Keratinocyte (primary cell): ENCODE measurements around the gene ANGEL2. TPM values are rescaled to one million over a fixed set of nuclear protein-coding genes. Genes with fewer than 3 reads are reported as not detected.

Experiments
- DNase-seq: peaks from one replicate; pipeline ENCODE4 v3.0.0-alpha.2; 2011; ENCODE audit warnings: low read depth, missing footprints, low spot score
- FAIRE-seq: peaks from 2 replicates; lab custom pipeline; 2011; peaks lifted over from hg19 to GRCh38; lab: Jason Lieb, UNC
- H2AFZ ChIP-seq: 2 replicates; pipeline ENCODE4 v1.6.0; 2012; ENCODE audit warnings: low read length, control low read depth, inconsistent platforms; ENCODE audit not compliant: control insufficient read depth
- H3K27ac ChIP-seq: 2 replicates; pipeline ENCODE4 v1.5.1; 2011; ENCODE audit warnings: low read length; ENCODE audit not compliant: control insufficient read depth, insufficient read depth
- H3K27me3 ChIP-seq: 3 replicates; pipeline ENCODE4 v1.6.0; 2011; ENCODE audit warnings: low read length; ENCODE audit not compliant: control insufficient read depth, insufficient read depth; ENCODE audit errors: extremely low read depth
- H3K36me3 ChIP-seq, 2 experiments: 2 replicates in 1 of 2; 3 replicates in 1 of 2; pipeline ENCODE4 v1.5.1; 2011; ENCODE audit warnings: low read length in 2 of 2, mild to moderate bottlenecking in 1 of 2; ENCODE audit not compliant: control insufficient read depth in 2 of 2, insufficient read depth in 2 of 2; ENCODE audit errors: extremely low read depth in 1 of 2
- H3K4me1 ChIP-seq: 3 replicates; pipeline ENCODE4 v1.5.1; 2011; ENCODE audit warnings: low read length; ENCODE audit not compliant: control insufficient read depth, insufficient read depth; ENCODE audit errors: extremely low read depth
- H3K4me2 ChIP-seq: 3 replicates; pipeline ENCODE4 v1.6.0; 2011; ENCODE audit warnings: low read depth, low read length; ENCODE audit not compliant: control insufficient read depth, insufficient read depth; ENCODE audit errors: extremely low read depth
- H3K4me3 ChIP-seq, 3 experiments: fragments of 200-600 bp in 1 of 3; sonication (generic) in 1 of 3; 2 replicates in 2 of 3; 3 replicates in 1 of 3; pipeline ENCODE4 v1.5.1; 2011 to 2016; ENCODE audit warnings: low read length in 3 of 3, mild to moderate bottlenecking in 3 of 3, control low read depth in 2 of 3, inconsistent platforms in 1 of 3, low read depth in 1 of 3, mixed read lengths in 1 of 3, mixed run types in 1 of 3, moderate library complexity in 1 of 3; ENCODE audit not compliant: control insufficient read depth in 2 of 3, insufficient read depth in 2 of 3; ENCODE audit errors: extremely low read depth in 1 of 3
- H3K79me2 ChIP-seq: 2 replicates; pipeline ENCODE4 v1.6.0; 2012; ENCODE audit warnings: low read length; ENCODE audit not compliant: control insufficient read depth, insufficient read depth
- H3K9ac ChIP-seq: 3 replicates; pipeline ENCODE4 v1.6.0; 2011; ENCODE audit warnings: low read length; ENCODE audit not compliant: control insufficient read depth, insufficient read depth; ENCODE audit errors: extremely low read depth
- H3K9me1 ChIP-seq: 3 replicates; pipeline ENCODE4 v1.6.0; 2011; ENCODE audit warnings: low read length; ENCODE audit not compliant: control insufficient read depth, insufficient read depth; ENCODE audit errors: extremely low read depth
- H3K9me3 ChIP-seq: 2 replicates; pipeline ENCODE4 v1.5.1; 2012; ENCODE audit warnings: low read depth, low read length; ENCODE audit not compliant: control insufficient read depth
- H4K20me1 ChIP-seq: 3 replicates; pipeline ENCODE4 v1.6.0; 2011; ENCODE audit warnings: low read length; ENCODE audit not compliant: control insufficient read depth, insufficient read depth; ENCODE audit errors: extremely low read depth
- CTCF ChIP-seq, 3 experiments: IDR thresholded peaks in 1 of 3; conservative IDR thresholded peaks in 1 of 3; optimal IDR thresholded peaks in 1 of 3; 2 replicates in 2 of 3; 3 replicates in 1 of 3; pipeline versions ENCODE3 to v1.5.1; 2011; ENCODE audit warnings: low read length in 3 of 3, mild to moderate bottlenecking in 3 of 3, moderate library complexity in 2 of 3, control low read depth in 1 of 3, inconsistent platforms in 1 of 3; ENCODE audit not compliant: insufficient read depth in 2 of 3; ENCODE audit errors: extremely low read depth in 1 of 3
- EZH2 ChIP-seq: IDR thresholded peaks from one replicate; pipeline ENCODE4 v1.6.1; 2012; ENCODE audit warnings: inconsistent platforms, mild to moderate bottlenecking, low read length, moderate library complexity
- dilution Hi-C: fragments of 300-500 bp; cut with MboI; formaldehyde crosslinking; loops from one replicate; pipeline ENCODE4 v1.7.0; 2020; ENCODE audit warnings: low sequenced_read_pairs; ENCODE audit not compliant: extremely low pct_ligation_motif_present
- polyA plus RNA-seq, 5 experiments: library from polyadenylated mRNA; depleted of rRNA in 3 of 5; stranded (reverse) in 3 of 5; stranded (forward) in 1 of 5; unstranded in 1 of 5; fragments of >200 nt; gene quantifications; 1 replicate in 1 of 5; 2 replicates in 3 of 5; 3 replicates in 1 of 5; pipeline versions ENCODE4 v1.2.1 to v1.2.3, GENCODE V29; 2011 to 2012; ENCODE audit warnings: missing spikeins in 2 of 5, low read depth in 1 of 5, low replicate concordance in 1 of 5

ANGEL2 gene
- polyA plus RNA-seq, 1 donor (not counting 4 experiments of a cell fraction or from before 2014, with no cell fraction given), result 25.6 TPM

- Histone ChIP-seq H3K36me3 (no peaks in the 10 kb centered on the region), H3K4me2 (no peak overlapping the region), H4K20me1 (no peaks in the 10 kb centered on the region), H3K9me3 (no peaks in the 10 kb centered on the region), H3K4me3 (no peak overlapping the region), H3K4me1 (no peaks in the 10 kb centered on the region), H3K9ac (no peak overlapping the region), H3K27me3 (no peaks in the 10 kb centered on the region), H3K9me1 (no peaks in the 10 kb centered on the region), H3K27ac (no peak overlapping the region), H3K79me2 (no peaks in the 10 kb centered on the region), H2AFZ (no peak overlapping the region)
- no peak for FAIRE-seq
- dilution Hi-C loops, result no loop called here
- TF ChIP-seq CTCF (optimal IDR thresholded peaks at IDR 0.05 in 1 of 3, IDR thresholded peaks at IDR 0.05 in 1 of 3, conservative IDR thresholded peaks at IDR 0.05 in 1 of 3; ENCODE audit: extremely low read depth in 1 of 3, insufficient read depth in 2 of 3, low read length in 3 of 3) (no peak), EZH2 (no peak)
- DNase-seq, result no peak
These were observed 72.8 kb downstream of the ANGEL2 start for GRCh38 chr1:212942679-212943392.

Other genes starting within 250 kb of the ANGEL2 start
- gene NSL1, start 224.1 kb downstream of the ANGEL2 start, polyA plus RNA-seq, result 14.1 to 25.5 TPM (median 20.5 TPM) in 3 replicates
- 9.0 to 11.6 TPM (median 10.5 TPM) in 3 replicates for gene TATDN3, start 224.0 kb downstream of the ANGEL2 start, polyA plus RNA-seq
- gene SPATA45, start 168.2 kb downstream of the ANGEL2 start, polyA plus RNA-seq, result not detected in 3 replicates
- gene FLVCR1, start 157.6 kb downstream of the ANGEL2 start, polyA plus RNA-seq, result 3.3 to 6.4 TPM (median 4.0 TPM) in 3 replicates
- gene VASH2, start 65.3 kb downstream of the ANGEL2 start, polyA plus RNA-seq, result 0.03 to 0.04 TPM in 2 of 3 replicates, not detected in the other
- 8.0 to 13.0 TPM (median 11.2 TPM) in 3 replicates for gene RPS6KC1, start 35.4 kb upstream of the ANGEL2 start, polyA plus RNA-seq